DND-41 (cell line): ENCODE measurements around the gene LACTB.
"Not testable (repeated sequence)": the region's sequence is repeated elsewhere in the genome, so short reads cannot be mapped to it uniquely, and the experiment has no call there.

Experiments
- ATAC-seq: fragments of 200-7000 bp; cut with Tn5 transposase; 3 replicates; pipeline ENCODE4 v1.9.1; 2021; ENCODE audit warnings: low read depth; ENCODE audit not compliant: insufficient read depth
- DNase-seq: peaks from one replicate; pipeline ENCODE4 v3.0.0-alpha.2; 2020
- H2AFZ ChIP-seq: 2 replicates; pipeline ENCODE4 v1.6.0; 2012; ENCODE audit warnings: low read depth, low read length
- H3K27ac ChIP-seq: 2 replicates; pipeline ENCODE4 v1.5.1; 2012; ENCODE audit warnings: low read length, inconsistent platforms
- H3K27me3 ChIP-seq: fragments of 200-600 bp; sonication (generic); 2 replicates; pipeline ENCODE4 v1.6.0; 2012; ENCODE audit warnings: low read length, mild to moderate bottlenecking, inconsistent platforms; ENCODE audit not compliant: insufficient read depth, poor library complexity
- H3K36me3 ChIP-seq: 2 replicates; pipeline ENCODE4 v1.5.1; 2012; ENCODE audit warnings: low read length, inconsistent platforms; ENCODE audit not compliant: insufficient read depth
- H3K4me1 ChIP-seq: 2 replicates; pipeline ENCODE4 v1.5.1; 2012; ENCODE audit warnings: mild to moderate bottlenecking, low read length; ENCODE audit not compliant: insufficient read depth
- H3K4me2 ChIP-seq: 2 replicates; pipeline ENCODE4 v1.6.0; 2012; ENCODE audit warnings: mild to moderate bottlenecking, moderate library complexity, low read length, inconsistent platforms; ENCODE audit not compliant: insufficient read depth
- H3K4me3 ChIP-seq, 2 experiments: fragments of 200-600 bp in 1 of 2; shearing (Covaris generic) in 1 of 2; 2 replicates each; pipeline ENCODE4 v1.5.1; 2012 to 2016; ENCODE audit warnings: inconsistent platforms in 2 of 2, low read length in 2 of 2, mild to moderate bottlenecking in 2 of 2, low read depth in 1 of 2, moderate library complexity in 1 of 2
- H3K79me2 ChIP-seq: 2 replicates; pipeline ENCODE4 v1.6.0; 2012; ENCODE audit warnings: low read length, inconsistent platforms; ENCODE audit not compliant: insufficient read depth
- H3K9ac ChIP-seq: 2 replicates; pipeline ENCODE4 v1.6.0; 2012; ENCODE audit warnings: low read depth, mild to moderate bottlenecking, inconsistent platforms, low read length, moderate library complexity
- H3K9me3 ChIP-seq: 2 replicates; pipeline ENCODE4 v1.5.1; 2012; ENCODE audit warnings: low read length, moderate library complexity, mild to moderate bottlenecking, inconsistent platforms; ENCODE audit not compliant: insufficient read depth, severe bottlenecking
- H4K20me1 ChIP-seq: 2 replicates; pipeline ENCODE4 v1.6.0; 2012; ENCODE audit warnings: low read length; ENCODE audit not compliant: insufficient read depth
- EZH2 ChIP-seq: IDR thresholded peaks from 3 replicates; pipeline ENCODE4 v1.6.1; 2012; ENCODE audit warnings: borderline replicate concordance, low read depth, mild to moderate bottlenecking, moderate library complexity, low read length, inconsistent platforms; ENCODE audit not compliant: severe bottlenecking
- TF ChIP-seq, protein P1 (sequence below): IDR thresholded peaks from 2 replicates; pipeline ENCODE4 v1.5.1; 2012; ENCODE audit warnings: borderline replicate concordance, low read length, moderate library complexity, mild to moderate bottlenecking; ENCODE audit not compliant: poor library complexity, severe bottlenecking; ENCODE audit errors: extremely low read depth

The LACTB gene

DNA sequence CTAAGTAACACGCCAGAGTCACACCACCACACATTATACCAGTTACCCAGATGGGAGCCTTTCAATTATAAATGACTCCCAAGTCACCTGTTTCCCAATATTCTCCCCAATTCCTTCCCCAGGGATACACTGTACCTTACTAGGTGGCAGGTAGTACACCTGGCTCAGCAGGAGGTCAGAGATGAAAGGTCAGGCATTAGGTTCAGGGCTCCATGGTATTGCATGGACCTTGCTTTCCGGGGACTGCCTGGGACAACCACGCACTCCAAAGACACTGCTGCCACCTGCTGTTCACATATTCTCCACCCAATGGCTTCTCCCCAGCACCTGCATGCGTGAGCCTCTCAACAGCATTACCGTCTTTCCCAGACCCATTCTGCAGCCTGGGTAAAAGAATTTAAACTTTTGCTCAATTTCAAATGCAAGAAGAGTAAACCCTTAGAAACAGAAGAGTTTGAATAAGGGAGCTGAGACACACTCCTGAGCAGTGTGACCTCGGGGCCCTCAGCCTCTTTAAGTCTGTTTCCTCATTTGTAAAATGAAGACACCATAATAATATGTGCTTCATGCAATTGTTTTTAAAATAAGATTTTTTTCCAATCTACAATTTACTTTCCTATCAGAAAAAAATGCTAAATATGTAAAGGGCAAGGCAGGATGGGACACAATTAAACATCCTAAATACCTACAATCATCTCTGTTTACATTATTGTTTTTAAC is 28.0 kb upstream of the LACTB start:
- no peaks in the 10 kb centered on the region for H3K79me2 ChIP-seq
- H3K9ac ChIP-seq = no peak overlapping the region
- TF ChIP-seq, protein P1, sequence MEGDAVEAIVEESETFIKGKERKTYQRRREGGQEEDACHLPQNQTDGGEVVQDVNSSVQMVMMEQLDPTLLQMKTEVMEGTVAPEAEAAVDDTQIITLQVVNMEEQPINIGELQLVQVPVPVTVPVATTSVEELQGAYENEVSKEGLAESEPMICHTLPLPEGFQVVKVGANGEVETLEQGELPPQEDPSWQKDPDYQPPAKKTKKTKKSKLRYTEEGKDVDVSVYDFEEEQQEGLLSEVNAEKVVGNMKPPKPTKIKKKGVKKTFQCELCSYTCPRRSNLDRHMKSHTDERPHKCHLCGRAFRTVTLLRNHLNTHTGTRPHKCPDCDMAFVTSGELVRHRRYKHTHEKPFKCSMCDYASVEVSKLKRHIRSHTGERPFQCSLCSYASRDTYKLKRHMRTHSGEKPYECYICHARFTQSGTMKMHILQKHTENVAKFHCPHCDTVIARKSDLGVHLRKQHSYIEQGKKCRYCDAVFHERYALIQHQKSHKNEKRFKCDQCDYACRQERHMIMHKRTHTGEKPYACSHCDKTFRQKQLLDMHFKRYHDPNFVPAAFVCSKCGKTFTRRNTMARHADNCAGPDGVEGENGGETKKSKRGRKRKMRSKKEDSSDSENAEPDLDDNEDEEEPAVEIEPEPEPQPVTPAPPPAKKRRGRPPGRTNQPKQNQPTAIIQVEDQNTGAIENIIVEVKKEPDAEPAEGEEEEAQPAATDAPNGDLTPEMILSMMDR = peak; percentile 88
- no peak for TF ChIP-seq EZH2
- ATAC-seq (peak; percentile 95), DNase-seq (peak; percentile 73)
- peaks cover 9% of the 10 kb centered on the region for H3K4me1 ChIP-seq
- no peak overlapping the region for H3K27ac ChIP-seq
- H3K4me3 ChIP-seq = no peak overlapping the region
- no peak overlapping the region for H3K4me2 ChIP-seq
- H3K9me3 ChIP-seq = no peaks in the 10 kb centered on the region
- no peaks in the 10 kb centered on the region for H3K36me3 ChIP-seq
- no peaks in the 10 kb centered on the region; the same call in 1 of the 2 replicates for H4K20me1 ChIP-seq
- no peaks in the 10 kb centered on the region for H3K27me3 ChIP-seq
- no peak overlapping the region for H2AFZ ChIP-seq

DNA sequence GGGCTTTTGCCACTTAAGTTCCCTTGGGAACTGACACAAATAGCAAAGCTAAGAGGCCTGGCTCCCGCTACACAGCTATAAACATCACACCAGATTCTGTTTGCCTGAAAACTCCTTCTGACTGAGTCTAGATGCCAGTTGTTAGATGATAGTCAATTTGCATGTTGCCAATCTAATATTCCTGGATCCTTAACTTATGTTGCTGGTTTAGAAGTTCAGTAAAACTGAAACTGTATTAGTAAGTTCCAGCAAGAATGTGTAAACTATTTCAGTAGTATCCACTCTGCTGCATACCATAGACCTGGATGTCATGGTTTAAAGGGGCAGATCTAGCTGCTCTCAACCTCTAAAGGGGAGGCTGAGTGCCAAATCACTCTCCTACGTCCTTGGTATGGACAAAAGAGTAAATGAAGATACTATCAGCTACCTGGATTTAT is 27.1 kb upstream of the LACTB start:
- no peaks in the 10 kb centered on the region for H3K79me2 ChIP-seq
- H3K9ac ChIP-seq = no peak overlapping the region
- ATAC-seq = no peak
- no peaks in the 10 kb centered on the region for H3K36me3 ChIP-seq
- no peaks in the 10 kb centered on the region for H4K20me1 ChIP-seq
- no peak overlapping the region for H3K4me2 ChIP-seq
- TF ChIP-seq EZH2 = no peak
- TF ChIP-seq, protein P1 = no peak
- no peak overlapping the region for H3K27ac ChIP-seq
- H3K4me3 ChIP-seq = no peak overlapping the region
- DNase-seq = no peak
- no peaks in the 10 kb centered on the region for H3K27me3 ChIP-seq
- peaks cover 2% of the 10 kb centered on the region; the same call in 1 of the 2 replicates for H3K4me1 ChIP-seq
- H2AFZ ChIP-seq = no peak overlapping the region
- H3K9me3 ChIP-seq = no peaks in the 10 kb centered on the region

DNA sequence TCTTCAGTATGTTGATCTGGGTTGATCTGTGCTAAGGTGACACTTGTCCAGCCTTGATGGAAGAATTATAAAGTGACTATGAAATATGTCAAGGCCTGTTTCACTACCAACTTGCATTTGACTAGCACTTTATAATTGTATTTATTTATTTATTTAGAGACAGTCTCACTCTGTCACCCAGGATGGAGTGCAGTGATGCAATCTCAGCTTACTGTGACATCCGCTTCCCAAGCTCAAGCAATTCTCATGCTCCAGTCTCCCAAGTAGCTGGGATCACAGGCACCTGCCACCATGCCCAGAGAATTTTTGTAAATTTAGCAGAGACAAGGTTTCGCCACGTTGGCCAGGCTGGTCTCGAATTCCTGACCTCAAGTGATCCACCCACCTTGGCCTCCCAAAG is 25.5 kb upstream of the LACTB start:
- no peak overlapping the region for H3K27ac ChIP-seq
- H3K36me3 ChIP-seq = no peaks in the 10 kb centered on the region
- no peaks in the 10 kb centered on the region for H3K79me2 ChIP-seq
- no peaks in the 10 kb centered on the region for H3K4me1 ChIP-seq
- H3K27me3 ChIP-seq = no peaks in the 10 kb centered on the region
- ATAC-seq (no peak), DNase-seq (no peak)
- H3K9me3 ChIP-seq = no peaks in the 10 kb centered on the region
- no peaks in the 10 kb centered on the region for H4K20me1 ChIP-seq
- H3K4me2 ChIP-seq = no peak overlapping the region
- TF ChIP-seq, protein P1 = no peak
- TF ChIP-seq EZH2 = no peak
- H3K4me3 ChIP-seq = no peak overlapping the region
- no peak overlapping the region for H2AFZ ChIP-seq
- H3K9ac ChIP-seq = no peak overlapping the region

DNA sequence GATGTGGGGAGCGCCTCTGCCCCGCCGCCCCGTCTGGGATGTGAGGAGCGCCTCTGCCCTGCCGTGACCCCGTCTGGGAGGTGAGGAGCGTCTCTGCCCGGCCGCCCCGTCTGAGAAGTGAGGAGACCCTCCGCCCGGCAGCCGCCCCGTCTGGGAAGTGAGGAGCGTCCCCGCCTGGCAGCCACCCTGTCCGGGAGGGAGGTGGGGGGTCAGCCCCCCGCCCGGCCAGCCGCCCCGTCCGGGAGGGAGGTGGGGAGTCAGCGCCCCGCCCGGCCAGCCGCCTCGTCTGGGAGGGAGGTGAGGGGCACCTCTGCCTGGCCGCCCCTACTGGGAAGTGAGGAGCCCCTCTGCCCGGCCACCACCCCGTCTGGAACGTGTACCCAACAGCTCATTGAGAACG is 22.8 kb upstream of the LACTB start:
- not testable (repeated sequence) for H2AFZ ChIP-seq, H3K27me3 ChIP-seq, H3K36me3 ChIP-seq, H4K20me1 ChIP-seq, H3K4me3 ChIP-seq, H3K27ac ChIP-seq, H3K4me2 ChIP-seq, H3K79me2 ChIP-seq, ATAC-seq, H3K4me1 ChIP-seq, H3K9ac ChIP-seq, DNase-seq, H3K9me3 ChIP-seq

DNA sequence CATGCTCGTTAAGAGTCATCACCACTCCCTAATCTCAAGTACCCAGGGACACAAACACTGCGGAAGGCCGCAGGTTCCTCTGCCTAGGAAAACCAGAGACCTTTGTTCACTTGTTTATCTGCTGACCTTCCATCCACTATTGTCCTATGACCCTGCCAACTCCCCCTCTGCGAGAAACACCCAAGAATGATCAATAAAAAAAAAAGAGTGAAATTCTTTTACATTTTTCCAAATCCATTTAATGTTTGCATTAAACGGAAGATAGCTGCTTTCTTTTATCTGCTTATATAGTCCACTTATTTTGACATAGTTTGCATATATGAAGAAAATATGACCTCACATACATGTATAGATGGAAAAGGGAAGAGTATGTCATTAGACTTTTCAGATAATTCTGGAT is 22.1 kb upstream of the LACTB start:
- not testable (repeated sequence) for DNase-seq, H3K27ac ChIP-seq, H2AFZ ChIP-seq, H3K4me2 ChIP-seq, H3K79me2 ChIP-seq, H3K4me1 ChIP-seq, H3K36me3 ChIP-seq, H4K20me1 ChIP-seq, H3K4me3 ChIP-seq, H3K9ac ChIP-seq, ATAC-seq, H3K27me3 ChIP-seq, H3K9me3 ChIP-seq
